Transverse colon (tissue), 4 donors: ENCODE data around the gene SYPL1. TPM values are rescaled to one million over a fixed set of nuclear protein-coding genes. Genes with fewer than 3 reads are reported as not detected.

Source experiments
- DNase-seq: peaks from one replicate; pipeline ENCODE4 v3.0.0-alpha.2; 2019
- H3K27ac ChIP-seq, 4 donors: fragments of 200-600 bp; sonication (generic); 2 replicates each; pipeline ENCODE4 v1.5.1; 2016 to 2018; ENCODE audit warnings: inconsistent platforms in 4 of 4
- H3K27me3 ChIP-seq: fragments of 200-600 bp; sonication (generic); 2 replicates; pipeline ENCODE4 v1.5.1; 2017; ENCODE audit warnings: inconsistent platforms
- H3K36me3 ChIP-seq, 4 donors: fragments of 200-600 bp; sonication (generic); 2 replicates each; pipeline ENCODE4 v1.5.1; 2017 to 2019; ENCODE audit warnings: inconsistent platforms in 4 of 4
- H3K4me1 ChIP-seq, 4 donors: fragments of 200-600 bp; sonication (generic); 2 replicates each; pipeline ENCODE4 v1.5.1; 2017 to 2020; ENCODE audit warnings: inconsistent platforms in 4 of 4
- H3K4me3 ChIP-seq, 4 donors: fragments of 200-600 bp; sonication (generic); 1 replicate in 1 of 4; 2 replicates in 3 of 4; pipeline versions ENCODE4 v1.5.1 to v1.6.1; 2017 to 2019; ENCODE audit warnings: inconsistent platforms in 4 of 4
- H3K9me3 ChIP-seq, 2 donors: fragments of 200-600 bp; sonication (generic); 2 replicates each; pipeline ENCODE4 v1.5.1; 2017 to 2019; ENCODE audit warnings: inconsistent platforms in 2 of 2
- EP300 ChIP-seq: sonication (generic); formaldehyde crosslinking; IDR thresholded peaks from one replicate; pipeline ENCODE4 v1.6.1; 2017; ENCODE audit warnings: antibody characterized with exemption, low read depth
- POLR2A ChIP-seq: fragments of 450-650 bp; IDR thresholded peaks from one replicate; pipeline ENCODE4 v1.6.1; 2016; ENCODE audit warnings: antibody characterized with exemption, mild to moderate bottlenecking, moderate library complexity
- POLR2AphosphoS5 ChIP-seq, 3 donors: sonication (generic); formaldehyde crosslinking; IDR thresholded peaks; one replicate each; pipeline ENCODE4 v1.6.1; 2016; ENCODE audit warnings: antibody characterized with exemption in 3 of 3
- WGBS, 2 donors: methylation state at CpG; one replicate each; pipeline ENCODE4 v1.1.5; 2018; ENCODE audit warnings: low coverage in 1 of 2; 5-methylcytosine and 5-hydroxymethylcytosine counted together
- in situ Hi-C, 4 donors: fragments of 200-750 bp; cut with MboI; loops; one replicate each; pipeline versions ENCODE4 v1.15.0 to v1.15.1; 2017; ENCODE audit warnings: low sequenced_read_pairs in 3 of 4, low pct_ligation_motif_present in 1 of 4, low pct_unique_long_range_greater_than_20kb in 1 of 4
- intact Hi-C: fragments of 100-400 bp; cut with DNase I; formaldehyde crosslinking; loops from one replicate; pipeline ENCODE4 v1.15.1; 2023; ENCODE audit warnings: low total_unique reads
- total RNA-seq, 4 donors: library from RNA; depleted of rRNA; stranded (reverse); fragments of >200 nt; gene quantifications; one replicate each; pipeline ENCODE4 v1.1.0, GENCODE V29; 2016
- TF ChIP-seq, protein P1 (sequence below), 5 experiments: fragments of 200-600 bp in 3 of 5; fragments of 450-650 bp in 2 of 5; sonication (generic) in 3 of 5; IDR thresholded peaks; 1 replicate in 2 of 5; 2 replicates in 3 of 5; pipeline ENCODE4 v1.5.1; 2016 to 2017; ENCODE audit warnings: antibody characterized with exemption in 5 of 5, inconsistent platforms in 3 of 5, mild to moderate bottlenecking in 2 of 5, moderate library complexity in 1 of 5

Gene SYPL1
- total RNA-seq, 4 donors from 2014 or later, result 36.7 to 81.8 (median 59.5) TPM

GRCh38 chr7:106074257-106074656, 37.9 kb downstream of the SYPL1 start:
- Histone ChIP-seq H3K27me3 (no peaks in the 10 kb centered on the region), H3K27ac (no peak overlapping the region), H3K9me3 (no peaks in the 10 kb centered on the region), H3K4me3 (no peak overlapping the region), H3K4me1 (peaks cover 17 to 47% (median 33%) of the 10 kb centered on the region in 4 donors), H3K36me3 (no peaks in the 10 kb centered on the region)
- DNase-seq, result no peak
- TF ChIP-seq POLR2AphosphoS5 (IDR thresholded peaks at IDR 0.05) (no peak), POLR2A (no peak), EP300 (no peak)
- TF ChIP-seq, protein P1, sequence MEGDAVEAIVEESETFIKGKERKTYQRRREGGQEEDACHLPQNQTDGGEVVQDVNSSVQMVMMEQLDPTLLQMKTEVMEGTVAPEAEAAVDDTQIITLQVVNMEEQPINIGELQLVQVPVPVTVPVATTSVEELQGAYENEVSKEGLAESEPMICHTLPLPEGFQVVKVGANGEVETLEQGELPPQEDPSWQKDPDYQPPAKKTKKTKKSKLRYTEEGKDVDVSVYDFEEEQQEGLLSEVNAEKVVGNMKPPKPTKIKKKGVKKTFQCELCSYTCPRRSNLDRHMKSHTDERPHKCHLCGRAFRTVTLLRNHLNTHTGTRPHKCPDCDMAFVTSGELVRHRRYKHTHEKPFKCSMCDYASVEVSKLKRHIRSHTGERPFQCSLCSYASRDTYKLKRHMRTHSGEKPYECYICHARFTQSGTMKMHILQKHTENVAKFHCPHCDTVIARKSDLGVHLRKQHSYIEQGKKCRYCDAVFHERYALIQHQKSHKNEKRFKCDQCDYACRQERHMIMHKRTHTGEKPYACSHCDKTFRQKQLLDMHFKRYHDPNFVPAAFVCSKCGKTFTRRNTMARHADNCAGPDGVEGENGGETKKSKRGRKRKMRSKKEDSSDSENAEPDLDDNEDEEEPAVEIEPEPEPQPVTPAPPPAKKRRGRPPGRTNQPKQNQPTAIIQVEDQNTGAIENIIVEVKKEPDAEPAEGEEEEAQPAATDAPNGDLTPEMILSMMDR (IDR thresholded peaks at IDR 0.05), result no peak
- WGBS, 2 donors, result 60 to 93% methylated on average over 3 to 9 of the region's 9 CpGs
- in situ Hi-C loops (no loop called here), intact Hi-C loops (loop anchor here (5.0 kb wide), 1 partner anchor 38 kb away; the partner anchor contains the start of gene SYPL1)

- no peak for TF ChIP-seq POLR2AphosphoS5 (IDR thresholded peaks at IDR 0.05)
- no peak for TF ChIP-seq EP300
- TF ChIP-seq, protein P1 (IDR thresholded peaks at IDR 0.05), result no peak
- no peak for TF ChIP-seq POLR2A
- H3K4me3 ChIP-seq, result no peak overlapping the region
- H3K27me3 ChIP-seq, result no peaks in the 10 kb centered on the region
- H3K4me1 ChIP-seq, result peaks cover 17 to 47% (median 33%) of the 10 kb centered on the region in 4 donors
- intact Hi-C loops, result loop anchor here (5.0 kb wide), 1 partner anchor 39 kb away; the partner anchor contains the start of gene SYPL1
- H3K27ac ChIP-seq, result no peak overlapping the region
- DNase-seq, result no peak
- WGBS, 2 donors, result 85 to 100% methylated on average over 1 to 3 of the region's 3 CpGs
- in situ Hi-C loops, result no loop called here
- H3K9me3 ChIP-seq, result no peaks in the 10 kb centered on the region
- H3K36me3 ChIP-seq, result no peaks in the 10 kb centered on the region
Measured at GRCh38 chr7:106073701-106074100, 38.4 kb downstream of the SYPL1 start.

GRCh38 chr7:106072715-106073091, 39.4 kb downstream of the SYPL1 start:
- in situ Hi-C loops, result no loop called here
- Histone ChIP-seq H3K36me3 (no peaks in the 10 kb centered on the region), H3K9me3 (no peaks in the 10 kb centered on the region), H3K4me3 (no peak overlapping the region), H3K4me1 (peaks cover 17 to 49% (median 35%) of the 10 kb centered on the region in 4 donors), H3K27ac (peak overlapping the region; percentile 80 to 93 (median 87)), H3K27me3 (no peaks in the 10 kb centered on the region)
- TF ChIP-seq, protein P1 (IDR thresholded peaks at IDR 0.05), result no peak
- no peak for TF ChIP-seq POLR2AphosphoS5 (IDR thresholded peaks at IDR 0.05)
- TF ChIP-seq POLR2A, result no peak
- TF ChIP-seq EP300, result no peak
- no peak for DNase-seq
- WGBS, 2 donors, result 64 to 66% methylated on average over 4 of the region's 4 CpGs
- intact Hi-C loops, result loop anchor here (5.0 kb wide), 1 partner anchor 40 kb away; the partner anchor contains the start of gene SYPL1

- Histone ChIP-seq H3K36me3 (no peaks in the 10 kb centered on the region), H3K4me3 (no peak overlapping the region), H3K4me1 (peaks cover 17 to 52% (median 36%) of the 10 kb centered on the region in 4 donors), H3K9me3 (no peaks in the 10 kb centered on the region), H3K27ac (peak overlapping the region; percentile 80 to 93 (median 87)), H3K27me3 (no peaks in the 10 kb centered on the region)
- intact Hi-C loops (loop anchor here (5.0 kb wide), 1 partner anchor 40 kb away; the partner anchor contains the start of gene SYPL1), in situ Hi-C loops (no loop called here)
- no peak for TF ChIP-seq EP300
- TF ChIP-seq, protein P1 (IDR thresholded peaks at IDR 0.05), result no peak
- no peak for TF ChIP-seq POLR2AphosphoS5 (IDR thresholded peaks at IDR 0.05)
- TF ChIP-seq POLR2A, result no peak
- 14 to 31% methylated on average over 7 to 9 of the region's 9 CpGs for whole genome bisulfite sequencing, 2 donors
- peak; percentile 53 for DNase-seq
Measured at GRCh38 chr7:106071999-106072714, 40.0 kb downstream of the SYPL1 start.
